ENCODE measurements around the gene CASKIN2.
"Not testable (repeated sequence)": the region's sequence is repeated elsewhere in the genome, so short reads cannot be mapped to it uniquely, and the experiment has no call there.

Gene CASKIN2

GRCh38 chr17:75480281-75480680 is 35.1 kb downstream of the CASKIN2 start:
- ATAC-seq (no peak), DNase-seq (no peak)
- no peaks in the 10 kb centered on the region for H3K4me1 Mint-ChIP-seq
- H3K9me3 Mint-ChIP-seq: no peaks in the 10 kb centered on the region
- H3K27ac Mint-ChIP-seq: no peak overlapping the region
- H3K27me3 Mint-ChIP-seq: no peaks in the 10 kb centered on the region
- H3K4me3 Mint-ChIP-seq: no peak overlapping the region

GRCh38 chr17:75478508-75478907 is 36.8 kb downstream of the CASKIN2 start:
- Mint-ChIP-seq H3K27me3 (no peaks in the 10 kb centered on the region), H3K9me3 (no peaks in the 10 kb centered on the region), H3K4me1 (no peaks in the 10 kb centered on the region), H3K27ac (no peak overlapping the region), H3K4me3 (no peak overlapping the region)
- DNase-seq (no peak), ATAC-seq (no peak)

GRCh38 chr17:75477490-75477862 is 37.9 kb downstream of the CASKIN2 start:
- not testable (repeated sequence) for H3K27me3 Mint-ChIP-seq, H3K4me1 Mint-ChIP-seq, H3K4me3 Mint-ChIP-seq, H3K9me3 Mint-ChIP-seq, DNase-seq, ATAC-seq
- H3K27ac Mint-ChIP-seq: peak overlapping the region in 1 of 2 donors; percentile 20

- H3K27me3 Mint-ChIP-seq: no peaks in the 10 kb centered on the region
- ATAC-seq (no peak), DNase-seq (no peak)
- H3K27ac Mint-ChIP-seq: peak overlapping the region in 1 of 2 donors; percentile 60
- H3K9me3 Mint-ChIP-seq: no peaks in the 10 kb centered on the region
- no peaks in the 10 kb centered on the region for H3K4me1 Mint-ChIP-seq
- H3K4me3 Mint-ChIP-seq: no peak overlapping the region
Measured at GRCh38 chr17:75476752-75477489, 38.4 kb downstream of the CASKIN2 start.

GRCh38 chr17:75476271-75476671 is 39.1 kb downstream of the CASKIN2 start:
- ATAC-seq (no peak), DNase-seq (no peak)
- Mint-ChIP-seq H3K27me3 (no peaks in the 10 kb centered on the region), H3K4me1 (no peaks in the 10 kb centered on the region), H3K4me3 (no peak overlapping the region), H3K27ac (peak overlapping the region in 1 of 2 donors; percentile 60), H3K9me3 (no peaks in the 10 kb centered on the region)

- H3K4me3 Mint-ChIP-seq: no peak overlapping the region
- no peaks in the 10 kb centered on the region for H3K4me1 Mint-ChIP-seq
- no peaks in the 10 kb centered on the region for H3K9me3 Mint-ChIP-seq
- peak overlapping the region in 1 of 2 donors; percentile 24 for H3K27ac Mint-ChIP-seq
- ATAC-seq (no peak), DNase-seq (no peak)
- no peaks in the 10 kb centered on the region for H3K27me3 Mint-ChIP-seq
Measured at GRCh38 chr17:75475851-75476250, 39.5 kb downstream of the CASKIN2 start.

- no peak overlapping the region for H3K4me3 Mint-ChIP-seq
- H3K27me3 Mint-ChIP-seq: no peaks in the 10 kb centered on the region
- no peaks in the 10 kb centered on the region for H3K9me3 Mint-ChIP-seq
- ATAC-seq (no peak), DNase-seq (no peak)
- H3K27ac Mint-ChIP-seq: peak overlapping the region in 1 of 2 donors; percentile 77
- H3K4me1 Mint-ChIP-seq: no peaks in the 10 kb centered on the region
Measured at GRCh38 chr17:75475144-75475835, 40.0 kb downstream of the CASKIN2 start.

GRCh38 chr17:75474736-75475135 is 40.6 kb downstream of the CASKIN2 start:
- no peaks in the 10 kb centered on the region for H3K27me3 Mint-ChIP-seq
- H3K4me3 Mint-ChIP-seq: no peak overlapping the region
- H3K9me3 Mint-ChIP-seq: no peaks in the 10 kb centered on the region

GRCh38 chr17:75473246-75473645 is 42.1 kb downstream of the CASKIN2 start:
- Mint-ChIP-seq H3K9me3 (no peaks in the 10 kb centered on the region), H3K27me3 (no peaks in the 10 kb centered on the region), H3K4me3 (no peak overlapping the region), H3K27ac (no peak overlapping the region), H3K4me1 (no peaks in the 10 kb centered on the region)
- DNase-seq: no peak
- no peak for ATAC-seq

More at GRCh38 chr17:75474736-75475135, 40.6 kb downstream of the CASKIN2 start:
- Mint-ChIP-seq H3K4me1 (no peaks in the 10 kb centered on the region), H3K27ac (no peak overlapping the region)
- ATAC-seq: no peak
- DNase-seq: no peak

GRCh38 chr17:75472119-75472518 is 43.2 kb downstream of the CASKIN2 start:
- Mint-ChIP-seq H3K4me3 (no peak overlapping the region), H3K27me3 (no peaks in the 10 kb centered on the region), H3K9me3 (no peaks in the 10 kb centered on the region), H3K27ac (no peak overlapping the region), H3K4me1 (no peaks in the 10 kb centered on the region)
- ATAC-seq (no peak), DNase-seq (no peak)

GRCh38 chr17:75471207-75471606 is 44.1 kb downstream of the CASKIN2 start:
- H3K4me1 Mint-ChIP-seq: no peaks in the 10 kb centered on the region
- H3K27ac Mint-ChIP-seq: no peak overlapping the region
- no peaks in the 10 kb centered on the region for H3K27me3 Mint-ChIP-seq
- no peak overlapping the region for H3K4me3 Mint-ChIP-seq
- ATAC-seq: no peak
- no peaks in the 10 kb centered on the region for H3K9me3 Mint-ChIP-seq
- DNase-seq: no peak

- Mint-ChIP-seq H3K4me3 (no peak overlapping the region), H3K9me3 (no peaks in the 10 kb centered on the region), H3K27ac (no peak overlapping the region), H3K27me3 (no peaks in the 10 kb centered on the region), H3K4me1 (no peaks in the 10 kb centered on the region)
- no peak for ATAC-seq
- no peak for DNase-seq
Measured at GRCh38 chr17:75468779-75469373, 46.5 kb downstream of the CASKIN2 start.

GRCh38 chr17:75468291-75468754 is 47.0 kb downstream of the CASKIN2 start:
- no peaks in the 10 kb centered on the region for H3K27me3 Mint-ChIP-seq
- peaks cover 3% of the 10 kb centered on the region for H3K4me1 Mint-ChIP-seq
- no peak overlapping the region for H3K4me3 Mint-ChIP-seq
- H3K27ac Mint-ChIP-seq: no peak overlapping the region
- no peaks in the 10 kb centered on the region for H3K9me3 Mint-ChIP-seq
- ATAC-seq (no peak), DNase-seq (no peak)

- Mint-ChIP-seq H3K4me3 (no peak overlapping the region), H3K9me3 (no peaks in the 10 kb centered on the region), H3K27ac (no peak overlapping the region), H3K4me1 (peaks cover 9% of the 10 kb centered on the region), H3K27me3 (no peaks in the 10 kb centered on the region)
- ATAC-seq (no peak), DNase-seq (no peak)
Measured at GRCh38 chr17:75465039-75465438, 50.3 kb downstream of the CASKIN2 start.

GRCh38 chr17:75463603-75464002 is 51.7 kb downstream of the CASKIN2 start:
- DNase-seq (no peak), ATAC-seq (no peak)
- Mint-ChIP-seq H3K4me1 (peaks cover 17% of the 10 kb centered on the region), H3K4me3 (no peak overlapping the region), H3K27me3 (no peaks in the 10 kb centered on the region), H3K9me3 (no peaks in the 10 kb centered on the region), H3K27ac (no peak overlapping the region)

- no peak for DNase-seq
- Mint-ChIP-seq H3K4me1 (peaks cover 35% of the 10 kb centered on the region), H3K9me3 (no peaks in the 10 kb centered on the region), H3K27ac (no peak overlapping the region), H3K4me3 (no peak overlapping the region), H3K27me3 (no peaks in the 10 kb centered on the region)
- no peak for ATAC-seq
Measured at GRCh38 chr17:75460295-75460694, 55.0 kb downstream of the CASKIN2 start.

Measured in stimulated activated naive CD8-positive, alpha-beta T cell treated with anti-CD3 and anti-CD28 coated beads, Interleukin-15, amount 100 ng/mL, for 72 hours (primary cell).